Panc1 (cell line): ENCODE data around the gene TBC1D22A. TPM values are rescaled to one million over a fixed set of nuclear protein-coding genes. Genes with fewer than 3 reads are reported as not detected.

ENCODE experiments used
- ATAC-seq: fragments of 200-7000 bp; cut with Tn5 transposase; 2 replicates; pipeline ENCODE4 v1.9.1; 2020; ENCODE audit warnings: mild to moderate bottlenecking, moderate library complexity
- BruUV-seq: library from RNA; stranded (reverse); fragments of 400-500 nt; replicated peaks from 2 replicates; lab custom pipeline; 2021; lab: Mats Ljungman, UMichigan
- CTCF ChIA-PET: fragments of 300-600 bp; sonication (Branson Sonifier 250); formaldehyde crosslinking; loops from one replicate; lab custom pipeline; 2022; ENCODE audit warnings: antibody characterized with exemption; lab: Charles Lee
- POLR2A ChIA-PET: fragments of 300-600 bp; sonication (Branson Sonifier 250); formaldehyde crosslinking; loops from one replicate; lab custom pipeline; 2022; ENCODE audit warnings: antibody characterized with exemption; lab: Charles Lee
- DNase-seq: peaks from one replicate; pipeline ENCODE4 v3.0.0-alpha.2; 2010; ENCODE audit warnings: low read depth, low spot score
- H3K27ac ChIP-seq: 2 replicates; pipeline ENCODE4 v1.5.1; 2011; ENCODE audit warnings: mild to moderate bottlenecking, low read length, inconsistent platforms
- H3K27me3 ChIP-seq: fragments of 200-500 bp; sonication (Bioruptor generic); 2 replicates; pipeline ENCODE4 v1.6.0; 2014; ENCODE audit warnings: low read length, inconsistent platforms; ENCODE audit not compliant: control insufficient read depth, insufficient read depth
- H3K36me3 ChIP-seq: fragments of 200-500 bp; sonication (Bioruptor generic); 2 replicates; pipeline ENCODE4 v1.5.1; 2014; ENCODE audit warnings: inconsistent platforms, mild to moderate bottlenecking, low read length, moderate library complexity; ENCODE audit not compliant: control insufficient read depth, insufficient read depth
- H3K4me1 ChIP-seq: 2 replicates; pipeline ENCODE4 v1.5.1; 2011; ENCODE audit warnings: inconsistent platforms, mild to moderate bottlenecking, low read length, moderate library complexity; ENCODE audit not compliant: control insufficient read depth, insufficient read depth
- H3K4me3 ChIP-seq, 2 experiments: 2 replicates each; pipeline ENCODE4 v1.5.1; 2011 to 2012; ENCODE audit warnings: low read depth in 2 of 2, low read length in 2 of 2, mild to moderate bottlenecking in 2 of 2, inconsistent platforms in 1 of 2, moderate library complexity in 1 of 2
- H3K9me3 ChIP-seq: fragments of 200-500 bp; sonication (Bioruptor generic); 2 replicates; pipeline ENCODE4 v1.5.1; 2014; ENCODE audit warnings: low read depth, mild to moderate bottlenecking, inconsistent platforms, low read length, moderate library complexity; ENCODE audit not compliant: control insufficient read depth, insufficient read depth
- POLR2AphosphoS5 ChIP-seq: IDR thresholded peaks from 2 replicates; pipeline ENCODE4 v1.6.1; 2012; ENCODE audit warnings: mild to moderate bottlenecking, low read depth, low read length, moderate library complexity
- SIN3A ChIP-seq: IDR thresholded peaks from 2 replicates; pipeline ENCODE4 v1.6.1; 2012; ENCODE audit warnings: low read depth, mild to moderate bottlenecking, low read length, moderate library complexity, borderline replicate concordance; ENCODE audit not compliant: insufficient read depth
- TCF7L2 ChIP-seq: IDR thresholded peaks from 2 replicates; pipeline ENCODE4 v1.6.1; 2011; ENCODE audit warnings: mild to moderate bottlenecking, low read depth, low read length, inconsistent platforms
- in situ Hi-C: cut with HindIII; loops from 2 replicates; pipeline ENCODE4 v1.10.0; 2016; ENCODE audit warnings: low sequenced_read_pairs, low pct_unique_long_range_greater_than_20kb
- intact Hi-C: fragments of 100-400 bp; cut with micrococcal nuclease; formaldehyde crosslinking; loops from one replicate; pipeline ENCODE4 v1.10.0; 2022; ENCODE audit not compliant: unreplicated experiment
- total RNA-seq: library from RNA; stranded (reverse); gene quantifications from one replicate; pipeline ENCODE4 v1.2.1, GENCODE V29; 2021; ENCODE audit not compliant: unreplicated experiment
- TF ChIP-seq, protein P1 (sequence below), 2 experiments: IDR thresholded peaks; 2 replicates each; pipeline ENCODE4 v1.6.1; 2011 to 2012; ENCODE audit warnings: low read depth in 2 of 2, control low read depth in 1 of 2, low read length in 1 of 2, mild to moderate bottlenecking in 1 of 2, moderate library complexity in 1 of 2; ENCODE audit not compliant: insufficient read depth in 1 of 2
- TF ChIP-seq, protein P2 (sequence below): fragments of 450-650 bp; IDR thresholded peaks from 2 replicates; pipeline ENCODE4 v1.5.1; 2017; ENCODE audit warnings: mild to moderate bottlenecking

TBC1D22A gene
- total RNA-seq, 1 experiment from 2014 or later, result 28.7 TPM

DNA sequence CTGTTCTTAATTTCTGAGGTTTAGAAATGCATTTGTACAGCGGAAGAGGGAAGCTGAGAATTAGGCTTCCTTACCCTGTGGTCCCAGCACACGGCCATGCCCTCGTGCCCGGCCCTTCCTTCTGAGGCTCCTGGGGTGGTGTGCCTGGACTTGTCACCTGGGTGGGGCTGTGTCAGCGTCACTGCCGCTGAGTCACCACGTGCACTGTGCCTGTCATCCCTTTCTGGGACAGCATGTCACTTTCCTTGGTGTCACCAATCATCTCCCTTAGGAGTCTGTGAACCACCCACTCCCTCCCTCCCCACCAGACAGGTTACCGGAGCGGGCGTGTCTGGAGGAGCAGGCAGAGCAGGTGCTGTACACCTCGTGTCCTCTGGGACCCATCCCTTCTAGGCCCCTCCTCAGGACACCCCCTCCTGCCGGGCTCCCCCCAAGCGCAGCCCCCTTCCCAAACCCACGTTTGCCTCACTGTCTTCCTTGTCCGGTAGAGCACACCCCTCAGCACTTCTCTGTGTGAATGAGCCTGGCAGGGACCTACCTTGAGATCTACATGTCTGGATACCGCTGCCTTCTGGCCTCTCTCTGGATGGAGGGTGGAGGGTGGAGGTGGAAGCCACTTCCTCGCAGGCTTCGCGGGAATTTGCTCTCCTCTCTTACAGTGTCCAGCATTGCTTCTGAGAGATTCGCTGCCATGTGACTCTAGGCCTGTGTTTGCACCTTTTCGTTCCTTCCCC lies 367.6 kb downstream of the TBC1D22A start:
- DNase-seq (no peak), ATAC-seq (no peak; the same call in 1 of the 2 replicates)
- TF ChIP-seq, protein P1, sequence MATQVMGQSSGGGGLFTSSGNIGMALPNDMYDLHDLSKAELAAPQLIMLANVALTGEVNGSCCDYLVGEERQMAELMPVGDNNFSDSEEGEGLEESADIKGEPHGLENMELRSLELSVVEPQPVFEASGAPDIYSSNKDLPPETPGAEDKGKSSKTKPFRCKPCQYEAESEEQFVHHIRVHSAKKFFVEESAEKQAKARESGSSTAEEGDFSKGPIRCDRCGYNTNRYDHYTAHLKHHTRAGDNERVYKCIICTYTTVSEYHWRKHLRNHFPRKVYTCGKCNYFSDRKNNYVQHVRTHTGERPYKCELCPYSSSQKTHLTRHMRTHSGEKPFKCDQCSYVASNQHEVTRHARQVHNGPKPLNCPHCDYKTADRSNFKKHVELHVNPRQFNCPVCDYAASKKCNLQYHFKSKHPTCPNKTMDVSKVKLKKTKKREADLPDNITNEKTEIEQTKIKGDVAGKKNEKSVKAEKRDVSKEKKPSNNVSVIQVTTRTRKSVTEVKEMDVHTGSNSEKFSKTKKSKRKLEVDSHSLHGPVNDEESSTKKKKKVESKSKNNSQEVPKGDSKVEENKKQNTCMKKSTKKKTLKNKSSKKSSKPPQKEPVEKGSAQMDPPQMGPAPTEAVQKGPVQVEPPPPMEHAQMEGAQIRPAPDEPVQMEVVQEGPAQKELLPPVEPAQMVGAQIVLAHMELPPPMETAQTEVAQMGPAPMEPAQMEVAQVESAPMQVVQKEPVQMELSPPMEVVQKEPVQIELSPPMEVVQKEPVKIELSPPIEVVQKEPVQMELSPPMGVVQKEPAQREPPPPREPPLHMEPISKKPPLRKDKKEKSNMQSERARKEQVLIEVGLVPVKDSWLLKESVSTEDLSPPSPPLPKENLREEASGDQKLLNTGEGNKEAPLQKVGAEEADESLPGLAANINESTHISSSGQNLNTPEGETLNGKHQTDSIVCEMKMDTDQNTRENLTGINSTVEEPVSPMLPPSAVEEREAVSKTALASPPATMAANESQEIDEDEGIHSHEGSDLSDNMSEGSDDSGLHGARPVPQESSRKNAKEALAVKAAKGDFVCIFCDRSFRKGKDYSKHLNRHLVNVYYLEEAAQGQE (IDR thresholded peaks at IDR 0.05; ENCODE audit: insufficient read depth in 1 of 2, low read depth in 2 of 2, low read length in 1 of 2), result no peak
- TF ChIP-seq TCF7L2 (no peak), POLR2AphosphoS5 (no peak), SIN3A (no peak)
- TF ChIP-seq, protein P2, sequence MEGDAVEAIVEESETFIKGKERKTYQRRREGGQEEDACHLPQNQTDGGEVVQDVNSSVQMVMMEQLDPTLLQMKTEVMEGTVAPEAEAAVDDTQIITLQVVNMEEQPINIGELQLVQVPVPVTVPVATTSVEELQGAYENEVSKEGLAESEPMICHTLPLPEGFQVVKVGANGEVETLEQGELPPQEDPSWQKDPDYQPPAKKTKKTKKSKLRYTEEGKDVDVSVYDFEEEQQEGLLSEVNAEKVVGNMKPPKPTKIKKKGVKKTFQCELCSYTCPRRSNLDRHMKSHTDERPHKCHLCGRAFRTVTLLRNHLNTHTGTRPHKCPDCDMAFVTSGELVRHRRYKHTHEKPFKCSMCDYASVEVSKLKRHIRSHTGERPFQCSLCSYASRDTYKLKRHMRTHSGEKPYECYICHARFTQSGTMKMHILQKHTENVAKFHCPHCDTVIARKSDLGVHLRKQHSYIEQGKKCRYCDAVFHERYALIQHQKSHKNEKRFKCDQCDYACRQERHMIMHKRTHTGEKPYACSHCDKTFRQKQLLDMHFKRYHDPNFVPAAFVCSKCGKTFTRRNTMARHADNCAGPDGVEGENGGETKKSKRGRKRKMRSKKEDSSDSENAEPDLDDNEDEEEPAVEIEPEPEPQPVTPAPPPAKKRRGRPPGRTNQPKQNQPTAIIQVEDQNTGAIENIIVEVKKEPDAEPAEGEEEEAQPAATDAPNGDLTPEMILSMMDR, result no peak
- intact Hi-C loops, result no loop called here
- H3K4me3 ChIP-seq, result no peak overlapping the region
- H3K4me1 ChIP-seq, result no peaks in the 10 kb centered on the region
- H3K27me3 ChIP-seq, result no peaks in the 10 kb centered on the region
- no TSS peak for BruUV-seq
- ChIA-PET POLR2A (no interaction called here), CTCF (no interaction called here)
- no peaks in the 10 kb centered on the region for H3K9me3 ChIP-seq
- in situ Hi-C loops, result no loop called here
- no peak overlapping the region for H3K27ac ChIP-seq
- no peaks in the 10 kb centered on the region for H3K36me3 ChIP-seq

DNA sequence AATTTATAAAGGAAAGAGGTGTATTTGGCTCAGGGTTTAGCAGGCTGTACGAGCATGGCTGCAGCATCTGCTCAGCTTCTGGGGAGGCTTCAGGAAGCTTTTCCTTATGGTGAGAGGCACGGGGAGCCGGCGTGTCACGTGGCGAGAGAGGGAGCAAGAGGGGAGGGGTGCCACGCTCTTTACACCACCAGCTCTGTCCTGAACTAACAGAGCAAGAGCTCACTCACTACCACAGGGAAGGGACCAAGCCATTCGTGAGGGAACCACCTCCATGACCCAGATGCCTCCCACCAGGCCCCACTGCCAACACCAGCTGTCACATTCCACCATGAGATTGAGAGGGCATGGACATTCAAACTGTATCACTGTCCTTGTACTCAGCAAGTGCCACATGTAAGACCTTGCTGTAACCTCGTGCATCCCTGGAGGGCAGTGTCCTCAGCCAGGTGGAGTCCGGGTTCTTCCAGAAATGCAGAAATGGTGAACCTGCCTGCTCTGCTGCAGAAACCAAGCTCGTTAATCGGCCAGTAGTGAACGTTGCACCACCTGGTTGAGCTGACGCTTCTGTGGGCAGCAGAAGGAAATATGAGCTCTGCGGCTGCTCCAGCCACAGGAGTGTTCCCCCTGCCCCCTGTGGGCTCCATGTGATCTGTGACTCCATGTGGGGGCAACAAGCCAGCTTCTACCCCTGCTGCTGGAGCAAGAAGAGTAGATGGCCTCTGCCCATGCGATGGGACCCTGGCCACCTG lies 368.6 kb downstream of the TBC1D22A start:
- in situ Hi-C loops, result no loop called here
- POLR2A ChIA-PET, result no interaction called here
- TF ChIP-seq POLR2AphosphoS5, result no peak
- Histone ChIP-seq H3K4me3 (no peak overlapping the region), H3K4me1 (no peaks in the 10 kb centered on the region), H3K9me3 (no peaks in the 10 kb centered on the region), H3K27me3 (no peaks in the 10 kb centered on the region), H3K36me3 (no peaks in the 10 kb centered on the region), H3K27ac (no peak overlapping the region)
- CTCF ChIA-PET, result no interaction called here
- intact Hi-C loops, result no loop called here
- no peak for DNase-seq
- no TSS peak for BruUV-seq
- ATAC-seq, result no peak
